DOHH2 (cell line): ENCODE data around the gene JARID2.
A peak's percentile ranks its signal among the peaks of the same experiment; 100 is the strongest.

Experiments
- H3F3A ChIP-seq: fragments of 200-600 bp; sonication (generic), shearing (Covaris generic); 2 replicates; pipeline ENCODE4 v1.6.0; 2016; ENCODE audit warnings: antibody characterized with exemption, mild to moderate bottlenecking; ENCODE audit not compliant: control insufficient read depth, insufficient read depth
- H3K27ac ChIP-seq: fragments of 200-600 bp; sonication (generic); 2 replicates; pipeline ENCODE4 v1.5.1; 2014; ENCODE audit warnings: low read depth, mild to moderate bottlenecking, low read length, moderate library complexity
- H3K27me3 ChIP-seq: fragments of 200-600 bp; sonication (generic); 2 replicates; pipeline ENCODE4 v1.6.1; 2014; ENCODE audit warnings: mild to moderate bottlenecking, low read length, mixed read lengths; ENCODE audit not compliant: control insufficient read depth
- H3K36me3 ChIP-seq: fragments of 200-600 bp; sonication (generic); 2 replicates; pipeline ENCODE4 v1.6.1; 2014; ENCODE audit warnings: mild to moderate bottlenecking, low read length, moderate library complexity, mixed read lengths; ENCODE audit not compliant: control insufficient read depth
- H3K4me1 ChIP-seq: fragments of 200-600 bp; sonication (generic); 2 replicates; pipeline ENCODE4 v1.6.1; 2014; ENCODE audit warnings: mild to moderate bottlenecking, low read length, mixed read lengths; ENCODE audit not compliant: control insufficient read depth
- H3K4me2 ChIP-seq: fragments of 200-600 bp; sonication (generic); 2 replicates; pipeline ENCODE4 v1.6.0; 2014; ENCODE audit warnings: mild to moderate bottlenecking, low read length, moderate library complexity
- H3K4me3 ChIP-seq: fragments of 200-600 bp; sonication (generic); 2 replicates; pipeline ENCODE4 v1.5.1; 2014; ENCODE audit warnings: mild to moderate bottlenecking, low read length, mixed read lengths
- H3K79me2 ChIP-seq: fragments of 200-600 bp; sonication (generic); 2 replicates; pipeline ENCODE4 v1.6.1; 2014; ENCODE audit warnings: mild to moderate bottlenecking, low read length, mixed read lengths; ENCODE audit not compliant: control insufficient read depth
- H3K9me2 ChIP-seq: fragments of 200-600 bp; sonication (generic); replicated peaks from 2 replicates; pipeline ENCODE4 v1.6.1; 2014; ENCODE audit warnings: mild to moderate bottlenecking, low read length, mixed read lengths; ENCODE audit not compliant: control insufficient read depth
- H3K9me3 ChIP-seq: fragments of 200-600 bp; sonication (generic); 2 replicates; pipeline ENCODE4 v1.6.1; 2014; ENCODE audit warnings: antibody characterized with exemption, low read length, mixed read lengths; ENCODE audit not compliant: control insufficient read depth, insufficient read depth
- H4K20me1 ChIP-seq: fragments of 200-600 bp; sonication (generic); 2 replicates; pipeline ENCODE4 v1.6.0; 2014; ENCODE audit warnings: low read depth, mild to moderate bottlenecking, antibody characterized with exemption, low read length, moderate library complexity; ENCODE audit not compliant: control insufficient read depth, insufficient read depth
- EZH2phosphoT487 ChIP-seq: fragments of 200-600 bp; sonication (generic); IDR thresholded peaks from 2 replicates; pipeline ENCODE4 v1.6.1; 2017; ENCODE audit warnings: borderline replicate concordance, mild to moderate bottlenecking, antibody characterized with exemption, low read length, moderate library complexity, mixed read lengths
- TF ChIP-seq, protein P1 (sequence below): fragments of 200-600 bp; sonication (generic); IDR thresholded peaks from one replicate; pipeline ENCODE4 v1.5.1; 2014; ENCODE audit warnings: antibody characterized with exemption, mild to moderate bottlenecking, low read depth, low read length; ENCODE audit not compliant: poor library complexity, severe bottlenecking

JARID2 gene

DNA sequence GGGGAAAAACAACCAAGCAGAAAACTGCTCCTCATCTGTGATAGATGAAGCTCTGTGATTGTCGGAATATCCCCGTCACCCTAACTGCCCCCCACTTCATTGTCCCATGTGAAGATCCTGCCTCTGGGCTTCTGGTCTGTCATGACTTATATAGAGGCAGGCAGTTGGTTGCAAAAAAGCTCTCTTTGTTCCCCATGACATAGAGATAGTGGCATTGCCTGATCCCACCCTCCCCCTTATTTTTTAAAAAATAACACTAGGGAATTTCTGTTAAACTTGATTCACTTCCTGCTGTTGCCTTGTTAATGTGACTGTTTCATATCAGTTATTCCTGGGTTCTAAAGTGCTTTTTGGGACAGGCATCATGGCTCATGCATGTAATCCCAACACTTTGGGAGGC, 203.1 kb downstream of the JARID2 start:
- no peak overlapping the region for H3K4me2 ChIP-seq
- H3K4me3 ChIP-seq, result no peak overlapping the region
- H3F3A ChIP-seq, result 0 out of 2 replicates have a peak, but pooled peaks cover 3% of the 10 kb centered on the region
- H3K9me2 ChIP-seq, result no peaks in the 10 kb centered on the region
- H3K36me3 ChIP-seq, result 0 out of 2 replicates have a peak, but pooled peaks cover 9% of the 10 kb centered on the region
- TF ChIP-seq, protein P1, sequence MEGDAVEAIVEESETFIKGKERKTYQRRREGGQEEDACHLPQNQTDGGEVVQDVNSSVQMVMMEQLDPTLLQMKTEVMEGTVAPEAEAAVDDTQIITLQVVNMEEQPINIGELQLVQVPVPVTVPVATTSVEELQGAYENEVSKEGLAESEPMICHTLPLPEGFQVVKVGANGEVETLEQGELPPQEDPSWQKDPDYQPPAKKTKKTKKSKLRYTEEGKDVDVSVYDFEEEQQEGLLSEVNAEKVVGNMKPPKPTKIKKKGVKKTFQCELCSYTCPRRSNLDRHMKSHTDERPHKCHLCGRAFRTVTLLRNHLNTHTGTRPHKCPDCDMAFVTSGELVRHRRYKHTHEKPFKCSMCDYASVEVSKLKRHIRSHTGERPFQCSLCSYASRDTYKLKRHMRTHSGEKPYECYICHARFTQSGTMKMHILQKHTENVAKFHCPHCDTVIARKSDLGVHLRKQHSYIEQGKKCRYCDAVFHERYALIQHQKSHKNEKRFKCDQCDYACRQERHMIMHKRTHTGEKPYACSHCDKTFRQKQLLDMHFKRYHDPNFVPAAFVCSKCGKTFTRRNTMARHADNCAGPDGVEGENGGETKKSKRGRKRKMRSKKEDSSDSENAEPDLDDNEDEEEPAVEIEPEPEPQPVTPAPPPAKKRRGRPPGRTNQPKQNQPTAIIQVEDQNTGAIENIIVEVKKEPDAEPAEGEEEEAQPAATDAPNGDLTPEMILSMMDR, result no peak
- TF ChIP-seq EZH2phosphoT487, result no peak
- H3K27me3 ChIP-seq, result no peaks in the 10 kb centered on the region
- no peaks in the 10 kb centered on the region for H3K79me2 ChIP-seq
- H3K4me1 ChIP-seq, result peaks cover 27% of the 10 kb centered on the region
- no peak overlapping the region for H3K27ac ChIP-seq
- H4K20me1 ChIP-seq, result no peaks in the 10 kb centered on the region
- no peaks in the 10 kb centered on the region for H3K9me3 ChIP-seq

DNA sequence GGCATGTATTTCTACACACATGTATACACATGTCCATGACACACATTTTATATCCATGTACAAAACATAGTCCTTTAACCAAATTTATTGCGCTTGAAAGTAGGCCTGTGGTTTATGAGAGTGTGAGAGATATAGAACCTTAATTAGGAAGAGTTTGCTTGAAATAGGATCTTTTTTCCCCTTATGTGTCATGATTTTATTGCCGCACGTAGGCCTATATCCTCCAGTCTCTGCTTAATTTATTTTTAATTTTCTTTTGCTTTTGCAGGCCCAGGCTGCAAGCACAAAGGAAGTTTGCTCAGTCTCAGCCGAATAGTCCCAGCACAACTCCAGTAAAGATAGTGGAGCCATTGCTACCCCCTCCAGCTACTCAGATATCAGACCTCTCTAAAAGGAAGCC, 205.9 kb downstream of the JARID2 start:
- H3F3A ChIP-seq, result 0 out of 2 replicates have a peak, but pooled peaks cover 3% of the 10 kb centered on the region
- peak overlapping the region; percentile 62 for H3K4me2 ChIP-seq
- H3K36me3 ChIP-seq, result 0 out of 2 replicates have a peak, but pooled peaks cover 9% of the 10 kb centered on the region
- H3K79me2 ChIP-seq, result no peaks in the 10 kb centered on the region
- H3K4me3 ChIP-seq, result peak overlapping the region; percentile 46
- H3K9me2 ChIP-seq, result no peaks in the 10 kb centered on the region
- peaks cover 27% of the 10 kb centered on the region for H3K4me1 ChIP-seq
- TF ChIP-seq EZH2phosphoT487, result no peak
- TF ChIP-seq, protein P1, result no peak
- H3K27me3 ChIP-seq, result no peaks in the 10 kb centered on the region
- no peaks in the 10 kb centered on the region for H3K9me3 ChIP-seq
- peak overlapping the region; percentile 48 for H3K27ac ChIP-seq
- H4K20me1 ChIP-seq, result no peaks in the 10 kb centered on the region

DNA sequence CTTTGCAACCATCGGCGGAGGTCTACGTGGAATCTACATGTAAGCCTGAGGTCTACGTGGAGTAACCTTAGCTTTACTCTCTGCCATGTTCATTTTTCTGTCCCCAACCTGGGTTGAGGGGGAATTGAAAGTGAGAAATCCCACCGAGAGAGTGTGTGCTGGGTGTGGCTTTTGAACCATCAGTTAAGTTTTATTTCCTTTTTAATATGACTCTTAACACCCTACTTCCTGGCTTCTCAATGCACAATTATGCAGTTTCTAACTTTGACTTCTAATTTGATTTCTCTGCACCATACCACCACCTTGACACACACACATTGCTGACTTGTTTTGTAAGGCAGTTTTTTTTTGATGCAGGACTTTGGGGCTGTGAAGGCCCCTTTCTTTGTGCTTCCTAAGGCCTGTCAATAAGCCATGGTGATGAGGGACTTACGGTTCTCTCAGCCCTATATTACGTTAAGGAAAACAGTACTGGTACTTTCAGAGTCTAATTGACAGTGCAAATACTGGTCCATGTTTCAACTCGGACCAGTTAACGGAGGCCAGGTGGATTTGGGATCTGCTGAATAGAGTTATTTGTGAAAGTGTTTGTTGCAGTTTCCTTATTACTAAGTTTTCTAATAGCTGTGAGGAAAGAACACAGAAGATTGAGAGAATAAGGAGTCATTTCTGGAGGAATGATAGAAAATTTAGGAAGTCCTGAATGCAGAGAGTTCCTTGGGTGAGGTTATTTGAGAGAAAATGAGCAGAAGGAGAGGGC, 206.5 kb downstream of the JARID2 start:
- no peaks in the 10 kb centered on the region for H3K79me2 ChIP-seq

More for the DNA sequence above, 206.5 kb downstream of the JARID2 start:
- Histone ChIP-seq H3K27me3 (no peaks in the 10 kb centered on the region), H3K27ac (peak overlapping the region; percentile 48), H4K20me1 (no peaks in the 10 kb centered on the region), H3K4me3 (peak overlapping the region; percentile 46), H3K9me3 (no peaks in the 10 kb centered on the region), H3K36me3 (0 out of 2 replicates have a peak, but pooled peaks cover 9% of the 10 kb centered on the region), H3K9me2 (no peaks in the 10 kb centered on the region), H3F3A (0 out of 2 replicates have a peak, but pooled peaks cover 3% of the 10 kb centered on the region), H3K4me1 (peaks cover 32% of the 10 kb centered on the region), H3K4me2 (peak overlapping the region; percentile 62)
- TF ChIP-seq EZH2phosphoT487, result no peak
- TF ChIP-seq, protein P1, result no peak
